UCSD-AML1 (cell line): Measurements from ENCODE around the gene HES7.

Source experiments
- DNase-seq: peaks from one replicate; lab custom pipeline; 2025; ENCODE audit not compliant: unreplicated experiment; lab: John Stamatoyannopoulos, UW

The HES7 gene

GRCh38 chr17:8155231-8155995, 31.5 kb upstream of the HES7 start:
- DNase-seq: no peak

- no peak for DNase-seq
These were observed 30.8 kb upstream of the HES7 start for GRCh38 chr17:8154608-8155155.

GRCh38 chr17:8153957-8154607, 30.2 kb upstream of the HES7 start:
- no peak for DNase-seq

GRCh38 chr17:8153525-8153956, 29.6 kb upstream of the HES7 start:
- no peak for DNase-seq

GRCh38 chr17:8153031-8153451, 29.1 kb upstream of the HES7 start:
- no peak for DNase-seq

- DNase-seq: peak; percentile 95
These were observed 28.3 kb upstream of the HES7 start, which contains the start of gene PER1 for GRCh38 chr17:8152112-8152775. TSS of gene PER1 (minus strand) at chr17:8152404. CDS start at chr17:8150706, 1,698 bp downstream.

GRCh38 chr17:8151641-8152111, 27.8 kb upstream of the HES7 start:
- peak; percentile 55 for DNase-seq

- DNase-seq: peak; percentile 91
These were observed 27.3 kb upstream of the HES7 start for GRCh38 chr17:8151120-8151640.

- no peak for DNase-seq
These were observed 26.6 kb upstream of the HES7 start for GRCh38 chr17:8150194-8151119.

GRCh38 chr17:8149419-8150193, 25.7 kb upstream of the HES7 start:
- DNase-seq: no peak

- DNase-seq: no peak
These were observed 24.7 kb upstream of the HES7 start for GRCh38 chr17:8148560-8148959.

GRCh38 chr17:8147805-8148404, 24.0 kb upstream of the HES7 start:
- DNase-seq: no peak

GRCh38 chr17:8147141-8147804, 23.4 kb upstream of the HES7 start:
- DNase-seq: no peak

GRCh38 chr17:8146381-8147140, 22.7 kb upstream of the HES7 start:
- no peak for DNase-seq

GRCh38 chr17:8145811-8146210, 21.9 kb upstream of the HES7 start:
- no peak for DNase-seq

GRCh38 chr17:8144401-8145231, 20.7 kb upstream of the HES7 start:
- DNase-seq: no peak
